ENCODE measurements around the gene ID4.

The ID4 gene

GRCh38 chr6:19830171-19830570 lies 7.0 kb upstream of the ID4 start:
- TF ChIP-seq, protein P1, sequence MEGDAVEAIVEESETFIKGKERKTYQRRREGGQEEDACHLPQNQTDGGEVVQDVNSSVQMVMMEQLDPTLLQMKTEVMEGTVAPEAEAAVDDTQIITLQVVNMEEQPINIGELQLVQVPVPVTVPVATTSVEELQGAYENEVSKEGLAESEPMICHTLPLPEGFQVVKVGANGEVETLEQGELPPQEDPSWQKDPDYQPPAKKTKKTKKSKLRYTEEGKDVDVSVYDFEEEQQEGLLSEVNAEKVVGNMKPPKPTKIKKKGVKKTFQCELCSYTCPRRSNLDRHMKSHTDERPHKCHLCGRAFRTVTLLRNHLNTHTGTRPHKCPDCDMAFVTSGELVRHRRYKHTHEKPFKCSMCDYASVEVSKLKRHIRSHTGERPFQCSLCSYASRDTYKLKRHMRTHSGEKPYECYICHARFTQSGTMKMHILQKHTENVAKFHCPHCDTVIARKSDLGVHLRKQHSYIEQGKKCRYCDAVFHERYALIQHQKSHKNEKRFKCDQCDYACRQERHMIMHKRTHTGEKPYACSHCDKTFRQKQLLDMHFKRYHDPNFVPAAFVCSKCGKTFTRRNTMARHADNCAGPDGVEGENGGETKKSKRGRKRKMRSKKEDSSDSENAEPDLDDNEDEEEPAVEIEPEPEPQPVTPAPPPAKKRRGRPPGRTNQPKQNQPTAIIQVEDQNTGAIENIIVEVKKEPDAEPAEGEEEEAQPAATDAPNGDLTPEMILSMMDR (IDR thresholded peaks at IDR 0.05; ENCODE audit: low read length, missing control alignments) = no peak
- DNase-seq (ENCODE audit: low read depth) = peak; percentile 86
- H3K4me3 ChIP-seq (replicated peaks; ENCODE audit: low read depth, low read length) = no peak overlapping the region

DNA sequence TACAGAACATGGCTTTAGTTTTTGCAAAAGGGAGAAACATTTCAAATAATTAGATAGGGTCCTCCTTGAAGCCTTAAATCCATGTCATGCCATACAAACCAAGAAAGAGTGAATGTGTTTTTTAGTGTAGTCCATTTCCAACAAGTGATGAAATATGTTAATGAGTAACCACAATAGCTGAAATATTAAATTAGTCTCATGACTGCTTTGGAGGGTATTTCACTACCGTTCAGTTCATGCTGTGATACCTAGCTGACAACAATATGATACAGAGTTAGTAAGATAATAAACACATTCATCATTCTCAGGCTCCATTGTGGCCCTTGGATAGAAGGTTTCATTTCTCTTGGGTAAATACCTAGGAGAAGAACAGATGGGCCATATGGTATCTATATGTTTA lies 5.8 kb upstream of the ID4 start:
- TF ChIP-seq, protein P1 (IDR thresholded peaks at IDR 0.05; ENCODE audit: low read length, missing control alignments) = no peak
- no peak overlapping the region for H3K4me3 ChIP-seq (replicated peaks; ENCODE audit: low read depth, low read length)
- DNase-seq (ENCODE audit: low read depth) = no peak

- H3K4me3 ChIP-seq (replicated peaks; ENCODE audit: low read depth, low read length) = no peak overlapping the region
- peak; percentile 79 for DNase-seq (ENCODE audit: low read depth)
- TF ChIP-seq, protein P1 (IDR thresholded peaks at IDR 0.05; ENCODE audit: low read length, missing control alignments) = no peak
Observed at GRCh38 chr6:19833947-19834346, 3.2 kb upstream of the ID4 start.

DNA sequence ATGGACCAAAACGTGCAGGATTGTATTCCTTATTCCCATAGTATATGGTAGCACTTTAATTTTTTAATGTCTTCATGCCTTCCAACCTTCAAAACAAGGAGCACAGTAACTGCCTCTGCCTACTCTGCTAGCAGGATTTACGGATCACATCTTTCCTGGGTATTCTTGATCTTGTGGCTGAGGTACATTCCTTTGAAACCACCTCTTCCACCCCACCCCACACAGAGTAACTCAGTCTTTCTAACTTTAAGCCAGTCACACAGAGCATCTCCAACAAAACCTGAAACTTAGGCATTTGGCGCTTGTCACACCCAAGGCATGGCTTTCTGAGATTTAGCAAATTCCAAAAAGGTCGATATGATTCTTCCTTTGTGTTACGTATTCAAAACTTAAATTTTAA lies 2.3 kb upstream of the ID4 start:
- no peak overlapping the region for H3K4me3 ChIP-seq (replicated peaks; ENCODE audit: low read depth, low read length)
- TF ChIP-seq, protein P1 (IDR thresholded peaks at IDR 0.05; ENCODE audit: low read length, missing control alignments) = no peak
- DNase-seq (ENCODE audit: low read depth) = no peak

DNA sequence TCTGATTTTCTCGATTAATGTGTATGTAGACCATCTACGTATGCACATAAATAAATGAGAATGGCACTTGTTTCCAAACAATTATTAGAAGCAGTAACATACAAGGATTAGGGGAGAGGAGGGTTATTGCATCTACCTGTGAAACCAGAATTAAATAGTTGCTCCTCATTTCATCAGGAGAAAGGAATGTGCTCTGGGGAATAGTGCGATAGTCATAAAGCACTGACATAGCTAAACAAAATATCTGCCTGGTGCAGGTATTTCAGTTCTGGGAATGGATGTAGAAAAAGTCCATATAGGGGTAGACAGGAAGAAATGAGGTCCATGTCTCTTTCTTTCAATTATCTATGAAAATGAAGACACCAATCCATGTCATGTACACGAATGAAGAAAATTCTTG lies 1.6 kb upstream of the ID4 start:
- TF ChIP-seq, protein P1 (IDR thresholded peaks at IDR 0.05; ENCODE audit: low read length, missing control alignments) = no peak
- H3K4me3 ChIP-seq (replicated peaks; ENCODE audit: low read depth, low read length) = no peak overlapping the region
- no peak for DNase-seq (ENCODE audit: low read depth)

GRCh38 chr6:19837511-19838441 lies 606 bp downstream of the ID4 start:
- H3K4me3 ChIP-seq (replicated peaks; ENCODE audit: low read depth, low read length) = peak overlapping the region; percentile 75
- peak; percentile 44 for DNase-seq (ENCODE audit: low read depth)
- TF ChIP-seq, protein P1 (IDR thresholded peaks at IDR 0.05; ENCODE audit: low read length, missing control alignments) = no peak

Data from fibroblast of pulmonary artery (primary cell).